Measurements from ENCODE around the gene TNFAIP2. TPM values are rescaled to one million over a fixed set of nuclear protein-coding genes. Genes with fewer than 3 reads are reported as not detected.

Gene TNFAIP2, protein sequence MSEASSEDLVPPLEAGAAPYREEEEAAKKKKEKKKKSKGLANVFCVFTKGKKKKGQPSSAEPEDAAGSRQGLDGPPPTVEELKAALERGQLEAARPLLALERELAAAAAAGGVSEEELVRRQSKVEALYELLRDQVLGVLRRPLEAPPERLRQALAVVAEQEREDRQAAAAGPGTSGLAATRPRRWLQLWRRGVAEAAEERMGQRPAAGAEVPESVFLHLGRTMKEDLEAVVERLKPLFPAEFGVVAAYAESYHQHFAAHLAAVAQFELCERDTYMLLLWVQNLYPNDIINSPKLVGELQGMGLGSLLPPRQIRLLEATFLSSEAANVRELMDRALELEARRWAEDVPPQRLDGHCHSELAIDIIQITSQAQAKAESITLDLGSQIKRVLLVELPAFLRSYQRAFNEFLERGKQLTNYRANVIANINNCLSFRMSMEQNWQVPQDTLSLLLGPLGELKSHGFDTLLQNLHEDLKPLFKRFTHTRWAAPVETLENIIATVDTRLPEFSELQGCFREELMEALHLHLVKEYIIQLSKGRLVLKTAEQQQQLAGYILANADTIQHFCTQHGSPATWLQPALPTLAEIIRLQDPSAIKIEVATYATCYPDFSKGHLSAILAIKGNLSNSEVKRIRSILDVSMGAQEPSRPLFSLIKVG
- under 1 TPM in 1 of 2 experiments, not detected in 1; 0.60 TPM for total RNA-seq

- H3K4me1 Mint-ChIP-seq = no peaks in the 10 kb centered on the region
- no peaks in the 10 kb centered on the region for H3K36me3 Mint-ChIP-seq (ENCODE audit: low read depth)
- H3K27ac Mint-ChIP-seq = no peak within 1 kb of the TSS
- H3K4me3 Mint-ChIP-seq = no peak within 1 kb of the TSS
- ChIA-PET POLR2A (no interaction called here), CTCF (no interaction called here)
- DNase-seq = no peak
- peaks cover 25% of the 10 kb centered on the region for H3K27me3 Mint-ChIP-seq
- no peaks in the 10 kb centered on the region for H3K9me3 Mint-ChIP-seq
Observed at GRCh38 chr14:103122947-103123633, at the start of gene TNFAIP2. Gene TNFAIP2, plus strand, starts transcription at chr14:103123461. Its CDS starts 2,997 bp downstream, at chr14:103126458.

DNA sequence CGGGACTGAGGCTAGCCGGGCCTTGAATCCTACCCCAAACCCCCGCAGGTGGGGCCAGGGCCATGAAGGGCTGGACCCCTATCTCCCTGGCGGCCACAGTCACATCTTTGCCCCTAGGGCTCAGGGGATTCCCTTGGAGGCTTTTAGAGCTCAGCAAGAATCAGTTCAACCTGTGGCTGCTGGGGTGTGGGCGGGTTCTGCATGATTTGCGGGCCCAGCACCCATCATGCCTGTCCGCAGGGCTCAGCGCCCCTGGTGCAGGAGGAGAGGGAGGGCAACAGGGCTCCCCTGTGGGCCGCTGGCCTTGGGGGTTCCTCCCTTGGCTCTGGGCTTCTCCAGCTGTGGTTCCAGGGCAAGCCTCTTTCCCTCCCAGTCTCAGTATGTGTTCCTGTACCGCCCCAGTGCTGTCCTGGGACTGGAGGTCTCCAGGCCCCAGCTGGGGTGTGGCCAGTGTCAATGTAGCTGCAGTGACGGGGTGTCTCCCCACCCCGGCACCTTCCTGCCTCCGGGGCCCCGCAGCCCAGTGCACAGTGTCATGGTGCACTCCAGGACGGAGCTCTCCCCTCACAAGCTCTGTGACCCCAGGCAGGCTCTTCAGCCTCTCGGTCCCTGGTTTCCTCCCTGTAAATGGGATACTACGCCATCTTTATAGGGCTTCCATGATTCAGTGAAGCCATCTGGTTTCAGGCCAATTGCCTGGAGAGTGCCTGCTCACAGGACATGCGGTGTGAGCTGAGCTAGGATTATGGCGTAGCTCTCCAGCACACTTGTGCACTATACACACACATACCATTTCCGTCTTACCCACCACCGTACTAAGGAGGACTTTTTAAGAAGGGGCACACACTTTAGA, 49.2 kb upstream of the TNFAIP2 start:
- no peaks in the 10 kb centered on the region for H3K9me3 Mint-ChIP-seq
- no peak for DNase-seq
- H3K36me3 Mint-ChIP-seq (ENCODE audit: low read depth) = no peaks in the 10 kb centered on the region
- no peak overlapping the region for H3K27ac Mint-ChIP-seq
- ChIA-PET POLR2A (interaction anchor here (0.6 kb wide), 1 partner anchor 203 kb away, joined by 4 read pairs; no protein-coding TSS in a partner anchor), CTCF (interaction anchor here (0.8 to 1.6 kb wide), 9 partner anchors 9 to 385 kb away, joined by 3 to 5 read pairs (median 3); no protein-coding TSS in a partner anchor)
- H3K4me3 Mint-ChIP-seq = no peak overlapping the region
- H3K4me1 Mint-ChIP-seq = no peaks in the 10 kb centered on the region
- H3K27me3 Mint-ChIP-seq = peaks cover 4% of the 10 kb centered on the region

GRCh38 chr14:103074729-103075367, 48.4 kb upstream of the TNFAIP2 start:
- DNase-seq = no peak
- Mint-ChIP-seq H3K9me3 (no peaks in the 10 kb centered on the region), H3K36me3 (ENCODE audit: low read depth) (no peaks in the 10 kb centered on the region), H3K4me3 (no peak overlapping the region), H3K27me3 (peaks cover 4% of the 10 kb centered on the region), H3K27ac (no peak overlapping the region), H3K4me1 (no peaks in the 10 kb centered on the region)
- CTCF ChIA-PET = interaction anchor here (0.8 to 1.6 kb wide), 9 partner anchors 9 to 386 kb away, joined by 3 to 5 read pairs (median 3); no protein-coding TSS in a partner anchor
- POLR2A ChIA-PET = no interaction called here

DNA sequence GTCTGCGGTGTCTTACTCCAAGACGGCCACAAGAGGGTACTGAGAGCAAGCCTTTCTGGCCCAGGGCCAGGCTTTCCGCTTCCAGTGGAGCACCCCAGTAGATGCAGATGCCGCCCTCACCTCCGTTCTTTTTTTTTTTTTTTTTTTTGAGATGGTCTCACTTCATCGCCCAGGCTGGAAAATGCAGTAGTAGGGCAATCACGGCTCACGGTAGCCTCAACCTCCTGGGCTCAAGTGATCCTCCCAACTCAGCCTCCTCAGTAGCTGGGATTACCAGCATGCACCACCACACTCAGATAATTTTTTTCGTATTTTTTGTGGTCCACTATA, 44.9 kb upstream of the TNFAIP2 start:
- Mint-ChIP-seq H3K4me1 (no peaks in the 10 kb centered on the region), H3K36me3 (ENCODE audit: low read depth) (no peaks in the 10 kb centered on the region), H3K9me3 (no peaks in the 10 kb centered on the region), H3K27ac (no peak overlapping the region), H3K4me3 (no peak overlapping the region), H3K27me3 (peaks cover 4% of the 10 kb centered on the region)
- ChIA-PET CTCF (interaction anchor here (1.5 to 2.2 kb wide), 2 partner anchors 25 to 27 kb away, joined by 3 to 4 read pairs; no protein-coding TSS in a partner anchor), POLR2A (no interaction called here)
- DNase-seq = peak; percentile 82

DNA sequence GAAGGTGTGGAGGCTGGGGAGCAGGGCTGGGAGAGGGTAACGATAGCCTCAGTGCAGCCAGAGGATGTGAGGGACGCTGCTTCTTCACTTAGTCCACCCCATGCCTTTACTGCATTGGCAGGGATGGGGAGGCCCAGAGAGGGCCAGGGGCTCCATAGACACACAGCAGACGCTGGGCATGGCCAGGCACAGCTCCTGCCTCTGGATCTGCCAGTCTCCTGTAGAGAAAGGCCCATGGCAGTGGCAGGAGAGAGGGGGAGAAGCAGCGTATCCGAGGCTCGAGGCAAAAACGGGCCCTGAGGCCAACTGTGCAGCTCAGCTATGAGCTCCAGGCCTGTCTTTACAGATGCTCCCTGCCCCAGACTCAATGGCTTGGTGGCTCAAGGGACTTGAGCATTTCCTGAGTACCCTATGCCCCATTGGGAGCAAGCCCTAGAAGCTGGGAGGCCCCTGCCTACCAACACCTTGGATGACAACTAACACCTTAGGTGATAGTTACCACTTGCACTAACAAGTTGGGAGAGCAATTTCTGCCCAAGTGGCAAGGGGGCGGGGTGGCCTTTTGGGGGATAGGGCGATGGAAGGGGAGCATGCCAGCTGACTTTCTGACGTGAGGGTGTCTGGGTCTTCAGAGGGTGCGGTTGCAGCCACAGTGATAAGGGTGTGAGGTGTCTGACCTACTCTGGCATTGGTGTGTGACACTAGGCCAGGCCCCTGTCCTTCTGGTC, 44.2 kb upstream of the TNFAIP2 start:
- DNase-seq = no peak
- Mint-ChIP-seq H3K9me3 (no peaks in the 10 kb centered on the region), H3K36me3 (ENCODE audit: low read depth) (no peaks in the 10 kb centered on the region), H3K27me3 (peaks cover 4% of the 10 kb centered on the region), H3K4me3 (no peak overlapping the region), H3K27ac (no peak overlapping the region), H3K4me1 (no peaks in the 10 kb centered on the region)
- ChIA-PET POLR2A (no interaction called here), CTCF (interaction anchor here (1.5 to 2.2 kb wide), 2 partner anchors 24 to 26 kb away, joined by 3 to 4 read pairs; no protein-coding TSS in a partner anchor)

DNA sequence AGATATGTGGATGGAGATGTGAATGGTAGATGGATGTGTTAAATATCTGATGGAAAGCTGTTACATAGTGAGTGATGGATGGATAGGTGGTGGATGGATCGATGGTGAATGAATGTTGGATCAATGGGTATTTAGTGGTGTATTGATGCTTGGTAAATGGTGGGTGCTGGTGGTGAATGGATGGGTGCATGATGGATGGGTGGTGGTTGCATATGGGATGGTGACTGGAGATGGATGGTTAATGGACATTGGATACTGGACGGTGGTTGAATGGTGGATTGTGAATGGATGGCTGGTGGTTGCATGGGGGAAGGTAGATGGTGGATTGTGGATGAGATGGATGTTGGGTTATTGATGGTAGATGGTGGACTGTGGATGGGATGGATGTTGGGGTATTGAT, 41.3 kb upstream of the TNFAIP2 start:
- Mint-ChIP-seq H3K27me3 (peaks cover 6% of the 10 kb centered on the region), H3K36me3 (ENCODE audit: low read depth) (no peaks in the 10 kb centered on the region), H3K27ac (no peak overlapping the region), H3K4me1 (no peaks in the 10 kb centered on the region), H3K4me3 (no peak overlapping the region), H3K9me3 (no peaks in the 10 kb centered on the region)
- DNase-seq = no peak
- CTCF ChIA-PET = no interaction called here
- POLR2A ChIA-PET = no interaction called here

DNA sequence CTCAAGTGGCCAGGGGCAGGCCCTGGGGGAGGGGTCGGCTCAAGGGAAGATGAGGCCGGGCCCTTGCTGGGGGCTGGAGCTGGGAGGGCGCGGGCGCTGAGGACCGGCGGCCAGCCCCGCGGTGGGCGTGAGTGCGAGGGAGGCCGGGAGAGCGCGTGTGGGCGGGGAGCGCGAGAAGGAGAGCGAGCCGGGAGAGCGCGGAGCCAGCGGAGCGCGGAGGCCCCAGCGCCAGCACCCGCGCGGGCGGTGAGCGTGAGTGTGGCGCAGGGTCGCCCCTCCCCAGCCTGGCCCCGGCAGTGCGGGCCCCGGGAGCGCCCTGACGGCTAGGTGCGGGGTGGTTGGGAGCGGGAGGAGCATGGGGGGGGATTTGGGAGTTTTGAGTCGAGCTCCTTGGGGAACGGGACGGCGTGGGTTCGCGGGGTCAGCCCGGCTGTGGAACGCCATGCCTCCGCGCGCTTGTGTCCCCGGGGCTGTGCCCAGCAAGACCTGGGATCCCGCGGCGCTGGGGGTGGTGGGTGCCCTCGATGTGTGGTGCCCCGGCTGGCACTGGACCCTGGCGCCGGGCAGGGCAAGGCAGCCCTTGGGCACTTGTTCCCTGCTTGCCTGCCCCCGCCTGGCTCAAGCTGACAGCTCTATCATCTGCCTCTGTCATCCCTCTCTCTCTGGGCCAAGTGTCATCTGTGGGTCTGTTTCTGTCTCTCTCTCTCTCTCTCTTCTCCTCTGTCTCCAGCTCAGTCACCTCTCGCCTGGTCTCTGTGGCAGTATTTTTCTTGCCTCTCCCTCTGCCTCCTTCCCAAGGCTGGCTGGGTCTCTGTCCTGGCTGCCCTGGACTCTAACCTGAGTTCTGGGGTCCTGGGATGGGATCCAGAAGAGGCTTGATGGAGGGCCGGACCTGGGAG, 39.0 kb upstream of the TNFAIP2 start, which contains the start of gene LBHD2:
TSS of gene LBHD2 (plus strand) at position 190 of the 899 bp plus-strand sequence. CDS start 1,803 bp downstream, outside the sequence.
- ChIA-PET CTCF (interaction anchor here (0.5 to 1.2 kb wide), 3 partner anchors 8 to 598 kb away, joined by 3 to 4 read pairs (median 3); no protein-coding TSS in a partner anchor), POLR2A (no interaction called here)
- no peaks in the 10 kb centered on the region for H3K9me3 Mint-ChIP-seq
- no peak within 1 kb of the TSS for H3K4me3 Mint-ChIP-seq
- no peaks in the 10 kb centered on the region for H3K36me3 Mint-ChIP-seq (ENCODE audit: low read depth)
- no peak for DNase-seq
- no peaks in the 10 kb centered on the region for H3K4me1 Mint-ChIP-seq
- H3K27ac Mint-ChIP-seq = no peak within 1 kb of the TSS
- peaks cover 6% of the 10 kb centered on the region for H3K27me3 Mint-ChIP-seq

DNA sequence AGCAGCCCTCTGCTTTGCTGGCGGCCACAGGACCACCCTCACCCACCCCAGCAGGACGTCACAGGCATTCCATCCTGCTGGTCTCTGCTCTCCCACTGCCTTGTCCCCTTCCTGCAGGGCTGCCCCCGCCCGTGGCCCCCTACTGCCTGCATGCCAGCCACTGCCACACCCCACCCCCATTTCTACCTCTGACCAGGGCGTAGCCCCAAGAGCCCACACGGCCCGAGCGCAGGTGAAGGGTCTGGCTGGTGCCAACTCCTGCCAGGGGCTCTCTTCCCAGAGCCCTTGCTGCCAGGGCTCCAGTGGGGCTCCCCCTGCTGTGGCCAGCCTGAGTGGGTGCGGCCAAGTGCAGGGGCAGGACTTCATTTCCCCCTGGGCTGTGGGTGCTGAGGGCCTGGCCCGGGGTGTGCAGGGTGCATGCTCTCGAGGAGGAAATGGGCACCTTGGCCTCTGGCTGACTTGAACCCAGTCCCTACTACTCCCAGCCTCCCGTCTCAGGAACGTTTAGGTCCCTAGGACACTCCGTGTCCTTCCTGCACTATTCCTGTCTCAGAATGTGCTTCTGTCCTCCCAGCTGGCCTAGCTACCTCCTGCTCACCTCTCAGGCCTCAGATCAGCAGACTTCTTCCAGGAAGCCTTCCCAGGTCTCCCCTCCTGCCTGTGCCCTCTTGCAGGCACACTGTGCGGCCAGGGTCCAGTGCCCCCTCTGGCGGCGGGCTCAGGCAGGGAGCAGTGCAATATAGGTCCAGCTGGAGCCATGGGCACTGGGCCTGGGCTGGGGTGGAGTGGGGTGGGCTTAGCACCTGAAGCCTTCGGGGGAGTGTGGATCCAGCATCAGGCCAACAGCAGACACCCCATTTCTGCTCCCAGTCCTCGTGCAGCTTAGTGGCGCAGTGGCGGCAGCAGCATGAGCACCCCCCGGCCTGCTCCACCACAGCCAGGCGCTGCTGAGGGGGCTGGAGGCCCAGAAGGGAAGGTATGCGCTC, 37.9 kb upstream of the TNFAIP2 start:
- Mint-ChIP-seq H3K27ac (no peak overlapping the region), H3K36me3 (ENCODE audit: low read depth) (no peaks in the 10 kb centered on the region), H3K4me1 (no peaks in the 10 kb centered on the region), H3K9me3 (no peaks in the 10 kb centered on the region), H3K27me3 (peaks cover 6% of the 10 kb centered on the region), H3K4me3 (no peak overlapping the region)
- CTCF ChIA-PET = interaction anchor here (0.5 to 2.4 kb wide), 3 partner anchors 11 to 597 kb away, joined by 3 to 5 read pairs (median 4); no protein-coding TSS in a partner anchor
- no peak for DNase-seq
- POLR2A ChIA-PET = no interaction called here

DNA sequence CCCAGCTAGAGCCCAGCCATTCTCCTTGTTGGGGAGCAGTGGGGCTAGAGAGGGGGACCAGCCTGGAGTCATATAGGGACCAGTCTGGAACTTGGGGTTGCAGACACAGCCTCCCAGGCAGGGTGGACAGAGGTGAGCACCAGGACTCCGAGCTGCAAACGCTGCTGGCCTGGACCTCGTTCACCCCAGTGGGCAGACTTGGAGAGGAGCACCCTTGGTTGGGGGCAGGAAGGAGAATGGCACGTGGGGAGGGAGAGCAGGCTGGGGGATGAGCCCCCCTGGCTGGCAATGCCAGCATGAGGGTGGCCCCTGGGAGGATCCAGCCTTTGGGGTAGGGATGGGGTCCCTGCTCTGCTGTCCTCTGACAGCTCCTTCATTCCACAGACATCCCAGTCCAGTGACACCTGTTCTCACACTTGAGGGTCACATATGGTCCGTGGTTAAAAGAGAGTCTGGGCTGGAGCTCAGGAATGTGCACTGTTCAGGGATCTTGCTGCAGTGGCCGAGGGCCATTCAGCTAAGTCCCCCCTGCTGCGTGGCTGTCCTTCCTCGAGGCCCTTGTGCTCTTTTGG, 36.4 kb upstream of the TNFAIP2 start:
- Mint-ChIP-seq H3K36me3 (ENCODE audit: low read depth) (no peaks in the 10 kb centered on the region), H3K9me3 (no peaks in the 10 kb centered on the region), H3K4me3 (no peak overlapping the region), H3K27ac (no peak overlapping the region), H3K4me1 (peaks cover 3% of the 10 kb centered on the region), H3K27me3 (peaks cover 6% of the 10 kb centered on the region)
- POLR2A ChIA-PET = no interaction called here
- CTCF ChIA-PET = interaction anchor here (2.4 kb wide), 2 partner anchors 12 to 18 kb away, joined by 5 to 7 read pairs; no protein-coding TSS in a partner anchor
- no peak for DNase-seq
